NK-92 treated with Interleukin-12 subunit alpha and Interleukin-12 subunit beta, amount 100 ng/mL, for 24 hours (cell line): ENCODE measurements around the gene ARHGAP11A.
"Not testable (repeated sequence)": the region's sequence is repeated elsewhere in the genome, so short reads cannot be mapped to it uniquely, and the experiment has no call there.

Experiments used
- DNase-seq: peaks from one replicate; lab custom pipeline; 2025; lab: John Stamatoyannopoulos, UW

Gene ARHGAP11A, protein sequence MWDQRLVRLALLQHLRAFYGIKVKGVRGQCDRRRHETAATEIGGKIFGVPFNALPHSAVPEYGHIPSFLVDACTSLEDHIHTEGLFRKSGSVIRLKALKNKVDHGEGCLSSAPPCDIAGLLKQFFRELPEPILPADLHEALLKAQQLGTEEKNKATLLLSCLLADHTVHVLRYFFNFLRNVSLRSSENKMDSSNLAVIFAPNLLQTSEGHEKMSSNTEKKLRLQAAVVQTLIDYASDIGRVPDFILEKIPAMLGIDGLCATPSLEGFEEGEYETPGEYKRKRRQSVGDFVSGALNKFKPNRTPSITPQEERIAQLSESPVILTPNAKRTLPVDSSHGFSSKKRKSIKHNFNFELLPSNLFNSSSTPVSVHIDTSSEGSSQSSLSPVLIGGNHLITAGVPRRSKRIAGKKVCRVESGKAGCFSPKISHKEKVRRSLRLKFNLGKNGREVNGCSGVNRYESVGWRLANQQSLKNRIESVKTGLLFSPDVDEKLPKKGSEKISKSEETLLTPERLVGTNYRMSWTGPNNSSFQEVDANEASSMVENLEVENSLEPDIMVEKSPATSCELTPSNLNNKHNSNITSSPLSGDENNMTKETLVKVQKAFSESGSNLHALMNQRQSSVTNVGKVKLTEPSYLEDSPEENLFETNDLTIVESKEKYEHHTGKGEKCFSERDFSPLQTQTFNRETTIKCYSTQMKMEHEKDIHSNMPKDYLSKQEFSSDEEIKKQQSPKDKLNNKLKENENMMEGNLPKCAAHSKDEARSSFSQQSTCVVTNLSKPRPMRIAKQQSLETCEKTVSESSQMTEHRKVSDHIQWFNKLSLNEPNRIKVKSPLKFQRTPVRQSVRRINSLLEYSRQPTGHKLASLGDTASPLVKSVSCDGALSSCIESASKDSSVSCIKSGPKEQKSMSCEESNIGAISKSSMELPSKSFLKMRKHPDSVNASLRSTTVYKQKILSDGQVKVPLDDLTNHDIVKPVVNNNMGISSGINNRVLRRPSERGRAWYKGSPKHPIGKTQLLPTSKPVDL

DNA sequence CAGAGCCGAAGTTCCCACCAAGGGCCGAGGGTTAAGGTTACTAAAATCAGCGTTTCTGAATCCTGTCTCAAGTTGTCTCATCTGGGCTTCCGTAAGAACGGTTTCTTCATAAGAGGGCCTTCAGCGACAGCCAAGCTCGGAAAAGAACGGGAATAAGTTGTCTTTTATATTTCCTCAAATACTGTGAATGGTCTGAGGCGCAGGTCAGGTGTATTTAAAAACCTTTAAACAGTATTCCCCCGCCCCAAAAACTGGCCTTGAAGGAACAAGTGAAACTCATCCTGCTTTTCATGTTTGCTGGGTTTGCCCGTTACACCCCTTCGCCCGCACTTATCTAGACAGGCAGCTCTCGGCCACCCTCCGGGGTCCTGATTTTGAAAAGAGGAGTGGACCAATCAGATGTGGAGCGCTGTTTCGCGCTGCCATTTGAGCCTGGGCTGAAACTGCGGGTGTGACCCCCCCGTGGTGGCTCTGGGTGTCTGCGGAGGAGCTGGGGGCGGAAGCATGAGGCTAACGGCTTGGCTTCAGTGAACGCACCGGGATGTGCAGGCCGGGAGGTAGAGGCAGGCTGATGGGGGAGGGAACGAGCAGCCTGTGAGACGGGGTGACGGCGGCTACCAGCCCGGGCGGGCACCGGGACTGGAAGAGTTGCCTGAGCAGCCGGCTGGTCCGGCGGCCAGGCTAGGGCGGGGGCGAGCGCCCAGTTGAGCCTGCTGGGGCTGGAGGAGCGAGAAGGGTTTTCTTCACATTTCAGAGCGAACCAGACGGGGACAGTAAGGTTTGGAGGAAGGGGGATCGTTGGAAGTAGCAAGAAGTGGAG lies at the start of gene ARHGAP11A:
Gene ARHGAP11A, plus strand, starts transcription at position 454 of the 820 bp plus-strand sequence. CDS start 708 bp downstream, outside the sequence.
- DNase-seq: not testable (repeated sequence)

- not testable (repeated sequence) for DNase-seq
These were observed 46.3 kb upstream of the ARHGAP11A start for GRCh38 chr15:32568988-32569387.

- DNase-seq: not testable (repeated sequence)
These were observed 36.8 kb upstream of the ARHGAP11A start for GRCh38 chr15:32578482-32578881.

DNA sequence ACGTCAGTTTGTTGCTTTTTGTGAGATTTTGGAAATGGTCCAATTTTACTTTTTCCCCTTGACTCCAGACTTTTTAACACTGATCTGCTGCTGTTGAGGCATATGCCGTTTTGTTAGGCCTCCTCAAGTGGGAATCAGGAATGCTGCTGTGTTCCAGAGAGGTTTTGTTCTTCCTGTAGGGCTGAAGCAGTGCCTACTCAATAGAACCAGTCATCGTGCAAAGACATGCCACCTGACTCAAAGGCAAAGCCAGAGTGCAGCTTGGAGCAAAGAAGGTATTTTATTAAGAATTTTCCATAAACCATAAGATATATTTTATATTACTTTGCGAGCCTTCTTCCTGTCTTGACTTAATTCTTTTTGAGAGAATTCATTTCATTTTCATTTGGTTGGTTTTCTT lies 29.5 kb upstream of the ARHGAP11A start:
- not testable (repeated sequence) for DNase-seq

GRCh38 chr15:32593151-32593550 lies 22.2 kb upstream of the ARHGAP11A start, which contains the start of gene GOLGA8N:
GOLGA8N (plus strand) TSS chr15:32593456.
- not testable (repeated sequence) for DNase-seq

DNA sequence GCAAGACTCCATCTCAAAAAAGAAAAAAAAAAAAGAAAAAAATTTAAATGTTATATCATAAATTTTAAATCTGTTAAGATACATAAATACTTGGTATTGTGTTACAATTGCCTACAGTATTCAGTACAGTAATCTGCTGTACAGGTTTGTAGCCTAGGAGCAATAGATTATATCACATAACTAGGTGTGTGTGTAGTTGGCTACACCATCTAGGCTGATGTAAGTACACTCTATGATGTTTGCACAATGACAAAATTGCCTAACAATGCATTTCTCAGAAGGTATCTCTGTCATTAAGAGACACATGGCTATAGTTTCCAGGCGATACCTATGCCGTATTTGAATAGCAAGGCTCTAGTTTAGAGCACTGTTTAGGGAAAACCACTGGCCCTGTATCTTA lies 5.8 kb upstream of the ARHGAP11A start:
- DNase-seq: not testable (repeated sequence)

GRCh38 chr15:32610719-32611118 lies 4.6 kb upstream of the ARHGAP11A start:
- DNase-seq: not testable (repeated sequence)

- not testable (repeated sequence) for DNase-seq
These were observed 623 bp upstream of the ARHGAP11A start for GRCh38 chr15:32614712-32615050.

DNA sequence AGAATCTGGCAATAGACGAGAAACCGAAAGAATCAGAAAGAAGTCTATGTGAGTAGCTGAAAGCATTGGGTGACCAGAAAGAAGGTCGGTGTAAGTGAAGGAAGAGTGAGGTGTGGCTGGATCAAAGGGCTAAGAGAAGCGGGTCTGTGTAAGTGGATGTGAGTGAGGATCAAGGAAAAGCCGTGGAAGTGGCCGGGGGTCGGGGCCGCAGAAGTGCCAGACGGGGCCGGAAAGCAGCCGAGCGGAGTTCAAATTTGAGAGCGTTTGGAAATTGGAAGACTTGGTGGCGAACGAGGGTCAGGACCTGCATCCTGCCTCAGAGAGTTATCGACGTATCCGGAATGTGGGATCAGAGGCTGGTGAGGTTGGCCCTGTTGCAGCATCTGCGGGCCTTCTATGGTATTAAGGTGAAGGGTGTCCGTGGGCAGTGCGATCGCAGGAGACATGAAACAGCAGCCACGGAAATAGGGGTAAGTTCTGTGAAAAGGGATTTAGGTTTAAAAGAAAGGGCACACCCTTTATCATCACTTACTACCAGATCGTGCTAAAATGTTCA lies 645 bp downstream of the ARHGAP11A start:
- not testable (repeated sequence) for DNase-seq

DNA sequence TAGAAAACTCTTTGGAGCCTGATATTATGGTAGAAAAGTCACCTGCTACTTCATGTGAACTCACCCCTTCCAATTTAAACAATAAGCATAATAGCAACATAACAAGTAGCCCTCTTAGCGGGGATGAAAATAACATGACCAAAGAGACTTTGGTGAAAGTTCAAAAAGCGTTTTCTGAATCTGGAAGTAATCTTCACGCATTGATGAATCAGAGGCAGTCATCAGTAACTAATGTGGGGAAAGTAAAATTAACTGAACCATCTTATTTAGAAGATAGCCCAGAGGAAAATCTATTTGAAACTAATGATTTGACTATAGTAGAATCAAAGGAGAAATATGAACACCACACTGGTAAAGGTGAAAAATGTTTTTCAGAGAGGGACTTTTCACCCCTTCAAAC lies 21.1 kb downstream of the ARHGAP11A start:
- DNase-seq: no peak

DNA sequence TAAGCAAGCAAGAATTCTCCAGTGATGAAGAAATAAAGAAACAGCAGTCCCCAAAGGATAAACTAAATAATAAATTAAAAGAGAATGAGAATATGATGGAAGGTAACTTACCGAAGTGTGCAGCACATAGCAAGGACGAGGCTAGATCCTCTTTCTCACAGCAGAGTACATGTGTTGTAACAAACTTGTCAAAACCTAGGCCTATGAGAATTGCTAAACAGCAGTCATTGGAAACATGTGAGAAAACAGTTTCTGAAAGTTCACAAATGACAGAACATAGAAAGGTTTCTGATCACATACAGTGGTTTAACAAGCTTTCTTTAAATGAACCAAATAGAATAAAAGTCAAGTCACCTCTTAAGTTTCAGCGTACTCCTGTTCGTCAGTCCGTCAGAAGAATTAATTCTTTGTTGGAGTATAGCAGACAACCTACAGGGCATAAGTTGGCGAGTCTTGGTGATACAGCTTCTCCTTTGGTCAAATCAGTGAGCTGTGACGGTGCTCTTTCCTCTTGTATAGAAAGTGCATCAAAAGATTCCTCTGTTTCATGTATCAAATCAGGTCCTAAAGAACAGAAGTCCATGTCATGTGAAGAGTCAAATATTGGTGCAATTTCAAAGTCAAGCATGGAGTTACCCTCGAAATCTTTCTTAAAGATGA lies 21.7 kb downstream of the ARHGAP11A start:
- DNase-seq: no peak

DNA sequence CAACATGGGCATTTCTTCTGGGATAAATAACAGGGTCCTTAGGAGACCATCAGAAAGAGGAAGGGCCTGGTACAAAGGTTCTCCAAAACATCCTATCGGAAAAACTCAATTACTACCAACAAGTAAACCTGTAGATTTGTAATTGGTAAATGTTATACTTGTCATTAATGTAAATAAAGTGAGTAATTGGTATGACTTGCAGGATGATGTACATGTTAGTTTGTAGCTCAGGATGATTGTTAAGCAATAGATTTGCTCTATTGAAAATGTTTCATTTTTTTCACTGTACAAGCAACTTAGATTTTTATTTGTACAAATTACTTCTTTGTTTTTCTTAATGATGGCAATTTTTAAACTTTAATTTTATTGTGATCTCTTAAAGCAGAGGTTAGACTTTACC lies 22.4 kb downstream of the ARHGAP11A start:
- DNase-seq: no peak

GRCh38 chr15:32641517-32642059 lies 26.3 kb downstream of the ARHGAP11A start, which contains the start of gene SCG5:
SCG5 (plus strand) TSS chr15:32641710; CDS start chr15:32643593, 1,883 bp downstream.
- no peak for DNase-seq

DNA sequence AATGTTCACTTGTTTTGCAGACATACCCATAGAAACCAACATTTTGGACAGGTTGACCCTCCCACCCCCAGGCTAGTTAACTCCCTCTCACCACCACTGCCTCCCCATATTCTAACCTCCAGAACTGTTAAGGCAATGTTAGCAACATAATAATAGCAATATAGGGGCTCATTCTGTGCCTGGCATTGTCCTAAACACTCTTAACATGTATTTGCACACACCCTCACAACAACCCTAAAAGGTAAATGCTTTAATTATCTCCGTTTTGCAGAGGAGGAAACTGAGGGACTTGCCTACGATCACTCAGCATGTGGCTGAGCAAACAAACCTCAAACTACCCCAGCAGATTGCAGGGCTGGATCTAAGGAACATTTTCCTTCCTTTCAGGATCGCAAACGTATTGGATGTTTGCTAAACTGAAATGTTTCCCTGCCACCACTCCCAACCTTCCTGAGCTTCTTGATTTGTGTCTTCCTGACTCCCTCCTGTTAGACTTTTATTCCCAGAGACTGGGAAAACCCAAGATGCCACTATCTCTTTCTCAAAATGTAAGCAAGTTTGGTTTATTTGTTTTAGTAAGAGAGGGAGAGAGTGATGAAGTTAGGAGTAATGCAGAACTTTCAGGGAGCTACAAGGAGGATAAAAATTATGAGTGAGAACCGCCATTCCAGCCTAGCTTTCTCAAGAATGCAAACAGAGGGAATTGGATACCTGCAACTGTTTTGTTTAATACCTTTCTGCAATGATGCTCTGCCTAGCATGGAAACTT lies 27.5 kb downstream of the ARHGAP11A start:
- no peak for DNase-seq

GRCh38 chr15:32643907-32644445 lies 28.7 kb downstream of the ARHGAP11A start:
- no peak for DNase-seq

- DNase-seq: no peak
These were observed 31.0 kb downstream of the ARHGAP11A start for GRCh38 chr15:32646291-32646690.

GRCh38 chr15:32649342-32649741 lies 34.0 kb downstream of the ARHGAP11A start:
- no peak for DNase-seq

DNA sequence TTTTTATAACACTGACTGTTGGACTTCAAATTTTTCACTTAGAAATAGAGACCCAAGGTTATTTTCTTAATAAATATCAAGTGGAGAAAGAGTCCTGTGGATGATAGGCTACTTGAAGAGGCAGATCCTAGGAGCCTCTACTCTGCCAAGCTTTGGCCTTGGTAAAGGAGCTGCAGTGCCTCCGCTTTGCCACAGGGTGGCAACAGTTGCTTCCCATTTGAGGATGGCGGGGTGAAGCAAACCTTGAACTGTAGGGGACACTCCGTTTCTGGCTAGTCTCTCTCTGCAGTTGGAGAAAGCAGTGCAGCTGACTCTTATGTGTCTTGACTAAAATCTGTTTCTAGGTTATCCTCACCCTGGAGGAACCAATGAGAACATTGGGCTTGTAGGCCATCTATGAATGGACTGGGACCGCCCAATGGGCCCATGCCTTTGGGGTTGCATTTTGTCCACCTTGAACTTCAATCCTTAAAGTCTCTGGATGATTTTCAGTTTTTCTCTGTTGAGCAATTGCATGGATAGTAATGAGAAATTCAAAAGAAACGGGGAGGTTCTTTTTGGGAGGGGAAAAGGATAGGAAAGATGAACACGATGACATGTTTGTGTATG lies 36.0 kb downstream of the ARHGAP11A start:
- DNase-seq: no peak

- DNase-seq: no peak
These were observed 36.9 kb downstream of the ARHGAP11A start for GRCh38 chr15:32652178-32652577.
